Posterior vena cava (tissue), 2 donors: ENCODE data around the gene SMG6. TPM values are rescaled to one million over a fixed set of nuclear protein-coding genes. Genes with fewer than 3 reads are reported as not detected.

Experiments
- DNase-seq: peaks from one replicate; pipeline ENCODE4 v3.0.0-alpha.2; 2020; ENCODE audit warnings: low spot score
- intact Hi-C, 2 donors: fragments of 100-400 bp; cut with DNase I; formaldehyde crosslinking; loops; one replicate each; pipeline versions ENCODE4 v1.14.1 to v1.14.2; 2022 to 2023
- total RNA-seq, 2 donors: library from RNA; stranded (reverse); fragmentation: NEBNext Ultra II Directional; extraction: Animal tissue kit (Norgen Biotek cat#: 25700); gene quantifications; one replicate each; pipeline ENCODE4 v1.2.1, GENCODE V29; 2021
- donor health status: DM: yes; HTN: yes; CAD: no.
- donor health status: DM: yes; HTN: yes; CAD: no.

SMG6 gene
- total RNA-seq, 2 donors from 2014 or later, result 36.2 to 43.8 TPM

GRCh38 chr17:2312736-2313135 is 9.2 kb upstream of the SMG6 start:
- no peak for DNase-seq
- intact Hi-C loops, result loop anchor here in 1 of 2 donors (5.0 kb wide), 1 partner anchor 1020 kb away; no protein-coding TSS in a partner anchor

DNA sequence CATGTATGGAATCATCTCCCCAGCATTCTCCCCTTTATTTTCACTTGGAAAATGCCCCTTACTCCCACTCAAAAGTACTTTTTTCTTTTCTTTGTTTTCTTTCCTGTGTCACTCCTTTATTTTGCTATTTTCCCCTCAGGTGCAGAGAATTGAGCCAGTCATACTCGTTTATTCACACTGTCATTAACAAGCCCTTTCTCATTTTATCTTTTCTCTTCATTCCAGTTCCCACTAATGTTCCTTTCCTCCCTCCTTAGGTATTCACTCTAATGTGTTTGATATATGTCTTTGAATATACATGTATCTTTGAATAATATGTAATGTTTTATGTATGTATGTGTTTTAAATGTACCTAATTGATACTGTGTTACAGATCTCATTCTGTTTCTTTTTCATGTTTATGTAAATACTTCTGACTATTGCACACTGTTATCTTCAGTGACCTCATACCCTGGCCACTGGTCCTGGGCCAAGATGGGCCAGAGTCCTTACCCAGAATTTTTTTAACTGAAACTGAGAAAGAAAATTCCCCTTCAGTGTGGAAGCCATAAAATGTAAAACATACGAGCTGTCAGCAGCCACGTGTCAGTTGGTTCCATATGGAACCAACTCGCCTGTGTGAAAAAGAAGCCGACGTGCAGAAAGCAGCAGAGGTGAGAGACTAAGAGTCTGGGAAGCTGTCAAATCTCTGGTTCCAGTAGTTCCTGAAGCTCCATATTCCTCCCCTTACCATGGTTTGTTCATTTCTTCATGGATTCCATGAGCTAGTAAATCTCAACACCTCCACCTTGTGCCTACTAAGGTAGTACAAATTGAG is 6.0 kb upstream of the SMG6 start:
- no peak for DNase-seq
- intact Hi-C loops, result loop anchor here in 1 of 2 donors (5.0 kb wide), 1 partner anchor 1017 kb away; no protein-coding TSS in a partner anchor

GRCh38 chr17:2304931-2305330 is 1.3 kb upstream of the SMG6 start:
- intact Hi-C loops, result no loop called here
- DNase-seq, result no peak

DNA sequence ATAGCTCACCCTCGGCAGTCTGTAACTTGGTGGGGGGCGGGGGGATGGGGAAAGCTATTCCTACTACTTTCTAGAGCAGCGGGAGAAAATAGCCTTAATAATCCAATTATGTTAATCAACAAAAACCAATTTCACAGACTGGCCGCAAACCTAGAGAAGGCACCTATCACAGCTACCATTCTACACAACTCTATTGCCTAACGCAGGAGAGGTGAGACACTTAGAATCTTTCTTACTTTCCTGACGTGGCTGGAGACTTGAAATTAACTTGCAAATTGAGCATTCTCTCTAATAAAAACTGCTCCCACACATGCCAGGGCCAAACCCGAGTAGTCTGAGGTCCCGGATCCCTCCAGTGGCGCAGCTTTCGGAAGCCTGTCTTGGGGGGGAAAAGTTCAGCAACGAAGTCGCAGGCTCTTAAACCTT is 794 bp downstream of the SMG6 start:
- no peak for DNase-seq
- intact Hi-C loops, result no loop called here

DNA sequence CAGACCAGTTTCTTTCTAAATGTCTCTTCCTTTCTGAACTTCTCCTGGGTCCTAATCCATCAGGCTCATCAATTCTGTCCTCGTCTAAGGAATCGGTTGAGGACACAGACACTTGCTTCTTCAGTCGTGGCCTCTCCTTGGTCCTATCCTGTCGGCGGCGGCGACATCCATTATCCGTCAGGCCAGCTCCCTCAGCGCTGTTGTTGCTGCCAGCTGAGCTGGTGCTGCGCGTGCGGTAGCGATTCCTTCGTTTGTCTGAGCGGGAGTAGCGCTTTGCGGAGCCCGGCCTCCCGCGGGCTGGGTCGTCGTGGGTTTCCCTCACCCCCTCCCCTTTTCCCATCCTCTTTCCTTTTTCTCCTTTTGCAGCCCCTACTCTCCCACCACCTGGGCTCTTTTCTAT is 3.8 kb downstream of the SMG6 start:
- intact Hi-C loops, result no loop called here

DNA sequence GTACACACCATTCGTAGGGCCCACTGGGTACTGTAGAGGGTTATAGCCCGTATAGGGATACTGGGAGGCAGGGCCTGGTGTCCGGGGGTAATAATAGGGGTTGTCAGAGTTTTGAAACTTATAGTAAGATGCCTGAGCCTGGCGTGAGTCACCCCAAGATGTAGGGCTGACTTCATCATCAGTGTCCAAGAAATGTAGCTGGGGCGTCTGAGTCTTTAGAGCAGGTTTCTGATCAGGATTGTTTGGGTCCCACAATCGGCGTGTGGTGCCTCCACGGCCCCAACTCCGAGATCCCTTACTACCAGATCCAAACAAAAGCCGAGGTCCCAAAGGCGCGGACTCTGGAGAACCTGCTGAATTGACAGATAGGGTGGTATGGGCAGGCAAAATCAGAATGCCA is 4.4 kb downstream of the SMG6 start:
- intact Hi-C loops, result no loop called here
- no peak for DNase-seq

More for the DNA sequence above, 3.8 kb downstream of the SMG6 start:
- no peak for DNase-seq

DNA sequence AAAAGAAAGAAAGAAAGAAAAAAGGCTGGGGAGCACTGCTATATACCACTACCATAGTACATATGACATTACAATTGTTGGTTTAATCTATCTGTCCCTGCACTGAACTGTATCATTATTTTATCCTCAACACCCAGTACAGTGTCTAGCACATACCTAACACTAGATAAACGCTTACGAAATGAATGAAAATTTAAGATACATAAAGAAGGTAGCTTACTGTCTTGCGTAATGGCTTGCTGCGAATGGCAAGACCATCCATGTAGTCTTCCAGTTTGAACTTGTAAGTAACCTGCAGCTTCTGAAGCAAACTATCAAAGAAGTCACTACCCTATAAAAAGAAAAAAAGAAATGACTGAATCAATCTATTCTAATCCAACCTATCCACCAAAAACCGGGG is 6.6 kb downstream of the SMG6 start:
- no peak for DNase-seq
- intact Hi-C loops, result no loop called here

GRCh38 chr17:2295575-2295974 is 8.0 kb downstream of the SMG6 start:
- DNase-seq, result no peak
- intact Hi-C loops, result no loop called here

GRCh38 chr17:2292100-2292499 is 11.5 kb downstream of the SMG6 start:
- intact Hi-C loops, result no loop called here
- DNase-seq, result no peak

- no peak for DNase-seq
- intact Hi-C loops, result no loop called here
Measured at GRCh38 chr17:2289878-2290478, 13.6 kb downstream of the SMG6 start.

GRCh38 chr17:2283302-2283701 is 20.3 kb downstream of the SMG6 start:
- no peak for DNase-seq
- intact Hi-C loops, result no loop called here

GRCh38 chr17:2282297-2282873 is 21.2 kb downstream of the SMG6 start:
- intact Hi-C loops, result no loop called here
- no peak for DNase-seq

GRCh38 chr17:2279707-2280106 is 23.9 kb downstream of the SMG6 start:
- intact Hi-C loops, result loop anchor here in 1 of 2 donors (2.0 kb wide), 1 partner anchor 29 kb away; no protein-coding TSS in a partner anchor
- DNase-seq, result no peak

GRCh38 chr17:2277429-2278170 is 26.0 kb downstream of the SMG6 start:
- intact Hi-C loops, result loop anchor here in 1 of 2 donors (2.0 kb wide), 1 partner anchor 27 kb away; no protein-coding TSS in a partner anchor
- DNase-seq, result no peak

- no peak for DNase-seq
- intact Hi-C loops, result no loop called here
Measured at GRCh38 chr17:2275722-2276121, 27.9 kb downstream of the SMG6 start.

DNA sequence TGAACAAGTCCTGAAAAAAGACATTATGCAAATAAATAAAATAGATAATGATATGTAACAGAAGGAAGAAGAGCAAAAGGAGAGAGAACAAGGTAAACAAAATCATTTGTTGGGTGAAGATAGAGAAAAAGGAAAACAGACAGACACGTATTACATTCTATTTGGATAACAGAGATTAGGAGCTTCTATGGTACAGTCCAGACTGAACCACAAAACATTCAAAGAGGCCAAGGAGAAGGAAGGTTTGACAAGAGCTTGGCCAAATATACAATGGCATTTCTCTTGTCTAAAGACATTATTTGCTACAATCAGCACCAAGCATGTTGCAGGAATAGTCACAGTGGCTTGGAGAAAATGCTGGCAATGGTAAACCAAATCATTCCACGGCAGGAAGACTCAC is 29.2 kb downstream of the SMG6 start:
- intact Hi-C loops, result no loop called here
- DNase-seq, result no peak

- intact Hi-C loops, result no loop called here
- no peak for DNase-seq
Measured at GRCh38 chr17:2271985-2272702, 31.4 kb downstream of the SMG6 start.

- intact Hi-C loops, result loop anchor here in 1 of 2 donors (5.0 kb wide), 1 partner anchor 550 kb away; no protein-coding TSS in a partner anchor
- DNase-seq, result no peak
Measured at GRCh38 chr17:2267354-2267753, 36.2 kb downstream of the SMG6 start.

DNA sequence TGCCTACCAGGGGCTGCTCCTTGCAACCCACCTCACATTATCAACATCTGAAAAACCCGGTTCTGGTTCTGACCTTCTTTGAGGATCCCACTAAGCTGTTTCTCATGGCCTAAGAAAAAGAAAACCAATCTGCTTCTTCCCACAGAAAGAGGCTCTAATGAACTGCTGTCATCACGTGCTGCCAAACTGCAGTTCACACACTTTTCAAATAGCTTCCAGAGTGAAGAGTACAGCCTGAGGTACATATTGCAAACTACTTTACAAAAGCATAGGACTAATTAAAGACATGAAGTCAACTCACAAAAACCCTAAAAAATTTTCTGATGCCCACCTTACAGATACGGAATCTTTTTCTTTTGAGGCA is 36.7 kb downstream of the SMG6 start:
- no peak for DNase-seq
- intact Hi-C loops, result loop anchor here in 1 of 2 donors (5.0 kb wide), 1 partner anchor 550 kb away; no protein-coding TSS in a partner anchor
